GM10248 (cell line): Measurements from ENCODE around the gene ZNF525.
"Not testable (repeated sequence)": the region's sequence is repeated elsewhere in the genome, so short reads cannot be mapped to it uniquely, and the experiment has no call there.

Experiments
- CTCF ChIA-PET: fragments of 300-600 bp; sonication (Branson Sonifier 250); formaldehyde crosslinking; extraction: SDS; loops from one replicate; lab custom pipeline; 2021; ENCODE audit warnings: antibody characterized with exemption; lab: Yijun Ruan, JAX
- POLR2A ChIA-PET: fragments of 350-650 bp; sonication (Branson Sonifier 250); formaldehyde crosslinking; extraction: SDS; loops from one replicate; lab custom pipeline; 2020; ENCODE audit warnings: antibody characterized with exemption; lab: Yijun Ruan, JAX
- DNase-seq: peaks from one replicate; pipeline ENCODE4 v3.0.0; 2012; ENCODE audit errors: extremely low spot score
- CTCF ChIP-seq: IDR thresholded peaks from 2 replicates; pipeline ENCODE4 v1.5.1; 2012; ENCODE audit warnings: mild to moderate bottlenecking, low read depth; ENCODE audit errors: extremely low read depth, missing control alignments, control extremely low read depth

Gene ZNF525

GRCh38 chr19:53365134-53365898 lies at the start of gene ZNF525:
Gene ZNF525, plus strand, starts transcription at chr19:53365705. Its CDS starts 6,577 bp downstream, at chr19:53372282.
- no peak for TF ChIP-seq CTCF
- POLR2A ChIA-PET = no interaction called here
- CTCF ChIA-PET = no interaction called here
- DNase-seq = peak; percentile 96

- no peak for TF ChIP-seq CTCF
- DNase-seq = no peak
- ChIA-PET CTCF (no interaction called here), POLR2A (no interaction called here)
Measured at GRCh38 chr19:53328967-53329366, 36.5 kb upstream of the ZNF525 start.

GRCh38 chr19:53332484-53332883 lies 33.0 kb upstream of the ZNF525 start:
- ChIA-PET CTCF (no interaction called here), POLR2A (no interaction called here)
- no peak for DNase-seq
- TF ChIP-seq CTCF = no peak

GRCh38 chr19:53333066-53333462 lies 32.4 kb upstream of the ZNF525 start:
- TF ChIP-seq CTCF = no peak
- DNase-seq = no peak
- ChIA-PET POLR2A (interaction anchor here (0.5 kb wide), 1 partner anchor 529 kb away, joined by 4 read pairs; no protein-coding TSS in a partner anchor), CTCF (no interaction called here)

- ChIA-PET POLR2A (interaction anchor here (0.5 kb wide), 1 partner anchor 528 kb away, joined by 4 read pairs; no protein-coding TSS in a partner anchor), CTCF (no interaction called here)
- DNase-seq = peak; percentile 91
- no peak for TF ChIP-seq CTCF
Measured at GRCh38 chr19:53333463-53334449, 31.7 kb upstream of the ZNF525 start, which contains the start of gene ZNF845. Gene ZNF845, plus strand, starts transcription at chr19:53333749. Its CDS starts 7,559 bp downstream, at chr19:53341308.

- POLR2A ChIA-PET, DNase-seq, CTCF ChIA-PET: not testable (repeated sequence)
Measured at GRCh38 chr19:53344403-53344802, 21.1 kb upstream of the ZNF525 start.
